Skeletal muscle satellite cell (primary cell): Measurements from ENCODE around the gene WIZ. TPM values are rescaled to one million over a fixed set of nuclear protein-coding genes. Genes with fewer than 3 reads are reported as not detected.
"Not testable (repeated sequence)": the region's sequence is repeated elsewhere in the genome, so short reads cannot be mapped to it uniquely, and the experiment has no call there.

Source experiments
- H3K27me3 ChIP-seq: 2 replicates; pipeline ENCODE4 v1.7.0; 2013; ENCODE audit warnings: low read length; ENCODE audit not compliant: control insufficient read depth, insufficient read depth
- H3K36me3 ChIP-seq: 2 replicates; pipeline ENCODE4 v1.7.0; 2013; ENCODE audit warnings: mild to moderate bottlenecking, control low read depth, low read length; ENCODE audit not compliant: insufficient read depth
- H3K4me1 ChIP-seq: 2 replicates; pipeline ENCODE4 v1.7.0; 2013; ENCODE audit warnings: low read length; ENCODE audit not compliant: control insufficient read depth, insufficient read depth
- H3K4me2 ChIP-seq: 2 replicates; pipeline ENCODE4 v1.7.0; 2013; ENCODE audit warnings: mild to moderate bottlenecking, low read length
- H3K4me3 ChIP-seq: 2 replicates; pipeline ENCODE4 v1.7.0; 2013; ENCODE audit warnings: low read length
- H3K9ac ChIP-seq: 2 replicates; pipeline ENCODE4 v1.7.0; 2013; ENCODE audit warnings: mild to moderate bottlenecking, low read depth, low read length, moderate library complexity
- H3K9me3 ChIP-seq: replicated peaks from 2 replicates; pipeline ENCODE4 v1.7.0; 2013; ENCODE audit warnings: mild to moderate bottlenecking, control low read depth, low read length
- total RNA-seq: library from RNA; depleted of rRNA; stranded (reverse); fragments of >200 nt; gene quantifications from 2 replicates; pipeline ENCODE4 v1.2.3, GENCODE V29; 2012; rRNA removed

The WIZ gene, protein sequence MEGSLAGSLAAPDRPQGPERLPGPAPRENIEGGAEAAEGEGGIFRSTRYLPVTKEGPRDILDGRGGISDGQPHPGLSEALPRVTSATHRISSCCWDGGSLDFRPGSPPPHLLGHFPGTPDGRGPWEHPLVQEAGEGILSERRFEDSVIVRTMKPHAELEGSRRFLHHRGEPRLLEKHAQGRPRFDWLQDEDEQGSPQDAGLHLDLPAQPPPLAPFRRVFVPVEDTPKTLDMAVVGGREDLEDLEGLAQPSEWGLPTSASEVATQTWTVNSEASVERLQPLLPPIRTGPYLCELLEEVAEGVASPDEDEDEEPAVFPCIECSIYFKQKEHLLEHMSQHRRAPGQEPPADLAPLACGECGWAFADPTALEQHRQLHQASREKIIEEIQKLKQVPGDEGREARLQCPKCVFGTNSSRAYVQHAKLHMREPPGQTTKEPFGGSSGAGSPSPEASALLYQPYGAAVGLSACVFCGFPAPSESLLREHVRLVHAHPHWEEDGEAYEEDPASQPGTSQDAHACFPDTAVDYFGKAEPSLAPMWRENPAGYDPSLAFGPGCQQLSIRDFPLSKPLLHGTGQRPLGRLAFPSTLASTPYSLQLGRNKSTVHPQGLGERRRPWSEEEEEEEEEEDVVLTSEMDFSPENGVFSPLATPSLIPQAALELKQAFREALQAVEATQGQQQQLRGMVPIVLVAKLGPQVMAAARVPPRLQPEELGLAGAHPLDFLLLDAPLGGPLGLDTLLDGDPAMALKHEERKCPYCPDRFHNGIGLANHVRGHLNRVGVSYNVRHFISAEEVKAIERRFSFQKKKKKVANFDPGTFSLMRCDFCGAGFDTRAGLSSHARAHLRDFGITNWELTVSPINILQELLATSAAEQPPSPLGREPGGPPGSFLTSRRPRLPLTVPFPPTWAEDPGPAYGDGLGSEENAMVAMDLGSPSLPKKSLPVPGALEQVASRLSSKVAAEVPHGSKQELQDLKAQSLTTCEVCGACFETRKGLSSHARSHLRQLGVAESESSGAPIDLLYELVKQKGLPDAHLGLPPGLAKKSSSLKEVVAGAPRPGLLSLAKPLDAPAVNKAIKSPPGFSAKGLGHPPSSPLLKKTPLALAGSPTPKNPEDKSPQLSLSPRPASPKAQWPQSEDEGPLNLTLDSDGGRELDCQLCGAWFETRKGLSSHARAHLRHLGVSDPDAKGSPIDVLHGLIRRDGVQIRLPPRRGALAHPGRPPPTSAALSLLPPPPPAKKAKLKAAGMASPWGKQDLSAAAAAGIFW (N-terminal part only)
- total RNA-seq, result 9.4 and 10.7 TPM in 2 replicates

GRCh38 chr19:15449620-15450527, at the start of gene WIZ:
Gene WIZ (minus strand): TSS chr19:15449956. CDS start chr19:15448307, 1,649 bp downstream.
- Histone ChIP-seq H3K4me1 (peaks cover 18% of the 10 kb centered on the region), H3K4me3 (peak within 1 kb of the TSS; percentile 71), H3K36me3 (no peaks in the 10 kb centered on the region), H3K4me2 (peak within 1 kb of the TSS; percentile 87), H3K9ac (peak within 1 kb of the TSS; percentile 71), H3K27me3 (peaks cover 4% of the 10 kb centered on the region), H3K9me3 (no peaks in the 10 kb centered on the region)

GRCh38 chr19:15498910-15499309, 49.2 kb upstream of the WIZ start:
- H3K36me3 ChIP-seq, result no peaks in the 10 kb centered on the region
- no peaks in the 10 kb centered on the region for H3K9me3 ChIP-seq
- no peak overlapping the region for H3K4me3 ChIP-seq
- H3K4me2 ChIP-seq, result no peak overlapping the region
- H3K4me1 ChIP-seq, result no peaks in the 10 kb centered on the region
- H3K9ac ChIP-seq, result no peak overlapping the region
- peaks cover 3% of the 10 kb centered on the region for H3K27me3 ChIP-seq

- no peak overlapping the region for H3K9ac ChIP-seq
Measured at GRCh38 chr19:15498156-15498858, 48.6 kb upstream of the WIZ start.

GRCh38 chr19:15495151-15495550, 45.4 kb upstream of the WIZ start:
- Histone ChIP-seq H3K4me3 (no peak overlapping the region), H3K4me2 (no peak overlapping the region), H3K36me3 (no peaks in the 10 kb centered on the region), H3K9ac (no peak overlapping the region), H3K9me3 (no peaks in the 10 kb centered on the region), H3K27me3 (no peaks in the 10 kb centered on the region), H3K4me1 (no peaks in the 10 kb centered on the region)

More at GRCh38 chr19:15498156-15498858, 48.6 kb upstream of the WIZ start:
- Histone ChIP-seq H3K36me3 (no peaks in the 10 kb centered on the region), H3K9me3 (no peaks in the 10 kb centered on the region), H3K4me3 (no peak overlapping the region), H3K4me1 (no peaks in the 10 kb centered on the region), H3K27me3 (peaks cover 3% of the 10 kb centered on the region), H3K4me2 (no peak overlapping the region)

- H3K4me2 ChIP-seq, result no peak overlapping the region
- no peaks in the 10 kb centered on the region for H3K4me1 ChIP-seq
- H3K36me3 ChIP-seq, result no peaks in the 10 kb centered on the region
- H3K4me3 ChIP-seq, result no peak overlapping the region
- no peak overlapping the region for H3K9ac ChIP-seq
- H3K9me3 ChIP-seq, result no peaks in the 10 kb centered on the region
- no peaks in the 10 kb centered on the region for H3K27me3 ChIP-seq
Measured at GRCh38 chr19:15488489-15489226, 38.9 kb upstream of the WIZ start.

DNA sequence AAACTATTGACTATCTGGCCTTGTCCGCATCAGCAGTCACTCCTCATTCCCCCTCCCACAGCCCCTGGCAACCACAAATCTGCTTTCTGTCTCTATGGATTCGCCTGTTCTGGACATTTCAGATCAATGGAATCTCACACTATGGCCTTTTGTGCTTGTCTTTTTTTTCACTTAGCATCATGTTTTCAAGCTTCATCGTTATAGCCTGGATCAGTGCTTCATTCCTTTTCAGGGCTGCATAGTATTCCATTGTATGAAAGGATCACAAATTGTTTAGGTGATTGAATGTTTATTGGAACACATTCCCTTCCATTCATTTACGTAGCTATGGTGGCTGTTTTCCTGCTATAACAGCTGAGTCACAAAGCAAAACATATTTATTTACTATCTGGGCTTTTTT, 37.3 kb upstream of the WIZ start:
- Histone ChIP-seq H3K36me3 (no peaks in the 10 kb centered on the region), H3K4me3 (no peak overlapping the region), H3K27me3 (no peaks in the 10 kb centered on the region), H3K4me2 (no peak overlapping the region), H3K9me3 (no peaks in the 10 kb centered on the region), H3K9ac (no peak overlapping the region), H3K4me1 (no peaks in the 10 kb centered on the region)

DNA sequence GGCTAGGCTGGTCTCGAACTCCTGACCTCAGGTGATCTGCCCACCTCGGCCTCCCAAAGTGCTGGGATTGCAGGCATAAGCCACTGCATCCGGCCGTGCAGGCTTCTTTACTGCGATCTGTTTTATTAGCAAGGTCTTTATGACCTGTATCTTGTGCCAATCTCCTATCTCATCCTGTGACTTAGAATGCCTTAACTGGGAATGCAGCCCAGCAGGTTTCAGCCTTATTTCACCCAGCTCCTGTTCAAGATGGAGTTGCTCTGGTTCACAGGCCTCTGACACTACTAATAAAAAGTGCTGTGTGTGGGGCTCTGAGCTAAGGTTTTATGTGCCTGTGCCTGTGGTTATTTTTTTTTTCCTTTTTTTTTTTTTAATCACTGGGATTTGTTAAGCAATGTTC, 36.0 kb upstream of the WIZ start:
- not testable (repeated sequence) for H3K9ac ChIP-seq, H3K9me3 ChIP-seq, H3K4me3 ChIP-seq, H3K4me1 ChIP-seq, H3K36me3 ChIP-seq, H3K27me3 ChIP-seq, H3K4me2 ChIP-seq

DNA sequence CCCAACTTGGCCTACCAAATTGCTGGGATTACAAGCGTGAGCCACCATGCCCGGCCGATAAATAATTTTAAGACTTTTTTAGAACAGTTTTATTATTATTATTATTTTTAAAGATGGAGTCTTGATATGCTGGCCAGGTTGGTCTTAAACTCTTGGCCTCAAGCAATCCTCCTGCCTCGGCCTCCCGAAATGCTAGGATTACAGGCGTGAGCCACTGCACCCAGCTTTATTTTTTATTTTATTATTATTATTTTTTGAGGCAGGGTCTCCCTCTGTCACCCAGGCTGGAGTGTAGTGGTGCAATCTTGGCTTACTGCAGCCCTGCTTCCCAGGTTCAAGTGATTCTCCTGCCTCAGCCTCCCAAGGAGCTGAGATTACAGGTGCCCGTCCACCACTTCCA, 31.2 kb upstream of the WIZ start:
- H3K4me3 ChIP-seq, H3K36me3 ChIP-seq, H3K4me1 ChIP-seq, H3K9me3 ChIP-seq, H3K9ac ChIP-seq, H3K4me2 ChIP-seq, H3K27me3 ChIP-seq: not testable (repeated sequence)

GRCh38 chr19:15479391-15480345, 29.9 kb upstream of the WIZ start, which contains the start of gene PGLYRP2:
Gene PGLYRP2 (minus strand): TSS chr19:15479501. CDS start chr19:15479371, 130 bp downstream.
- Histone ChIP-seq H3K36me3 (no peaks in the 10 kb centered on the region), H3K4me1 (no peaks in the 10 kb centered on the region), H3K4me3 (no peak within 1 kb of the TSS), H3K9me3 (no peaks in the 10 kb centered on the region), H3K27me3 (no peaks in the 10 kb centered on the region), H3K9ac (no peak within 1 kb of the TSS), H3K4me2 (no peak within 1 kb of the TSS)
